MM.1S (cell line): Measurements from ENCODE around the gene NANS.

Source experiments
- EZH2 ChIP-seq: fragments of 300-600 bp; sonication (generic); optimal IDR thresholded peaks from 2 replicates; pipeline ENCODE3; 2017; ENCODE audit warnings: low read depth, mild to moderate bottlenecking, antibody characterized with exemption, low read length, mixed read lengths
- EZH2phosphoT487 ChIP-seq: fragments of 300-600 bp; sonication (generic); IDR thresholded peaks from 2 replicates; pipeline ENCODE4 v1.6.1; 2018; ENCODE audit warnings: antibody characterized with exemption, low read length
- TF ChIP-seq, protein P1 (sequence below): fragments of 300-600 bp; sonication (generic); IDR thresholded peaks from 2 replicates; pipeline ENCODE4 v1.5.1; 2016; ENCODE audit warnings: antibody characterized with exemption, low read length, mixed read lengths

DNA sequence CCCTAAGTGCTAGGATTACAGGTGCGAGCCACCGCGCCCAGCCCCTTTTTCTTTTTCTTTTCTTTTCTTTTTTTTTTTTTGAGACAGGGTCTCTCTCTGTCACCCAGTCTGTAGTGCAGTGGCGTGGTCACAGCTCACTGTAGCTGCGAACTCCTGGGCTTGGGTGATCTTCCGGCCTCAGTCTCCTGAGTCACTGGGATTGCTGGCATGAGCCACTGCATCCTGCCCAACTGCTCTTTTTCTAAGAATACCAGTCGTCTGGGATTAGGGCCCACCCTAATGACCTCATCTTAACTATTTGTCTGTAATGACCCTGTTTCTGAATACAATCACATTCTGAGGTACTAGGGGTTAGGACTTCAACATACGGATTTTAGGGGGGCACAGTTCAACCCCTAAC, 34.1 kb upstream of the NANS start:
- TF ChIP-seq EZH2, result no peak
- TF ChIP-seq, protein P1, sequence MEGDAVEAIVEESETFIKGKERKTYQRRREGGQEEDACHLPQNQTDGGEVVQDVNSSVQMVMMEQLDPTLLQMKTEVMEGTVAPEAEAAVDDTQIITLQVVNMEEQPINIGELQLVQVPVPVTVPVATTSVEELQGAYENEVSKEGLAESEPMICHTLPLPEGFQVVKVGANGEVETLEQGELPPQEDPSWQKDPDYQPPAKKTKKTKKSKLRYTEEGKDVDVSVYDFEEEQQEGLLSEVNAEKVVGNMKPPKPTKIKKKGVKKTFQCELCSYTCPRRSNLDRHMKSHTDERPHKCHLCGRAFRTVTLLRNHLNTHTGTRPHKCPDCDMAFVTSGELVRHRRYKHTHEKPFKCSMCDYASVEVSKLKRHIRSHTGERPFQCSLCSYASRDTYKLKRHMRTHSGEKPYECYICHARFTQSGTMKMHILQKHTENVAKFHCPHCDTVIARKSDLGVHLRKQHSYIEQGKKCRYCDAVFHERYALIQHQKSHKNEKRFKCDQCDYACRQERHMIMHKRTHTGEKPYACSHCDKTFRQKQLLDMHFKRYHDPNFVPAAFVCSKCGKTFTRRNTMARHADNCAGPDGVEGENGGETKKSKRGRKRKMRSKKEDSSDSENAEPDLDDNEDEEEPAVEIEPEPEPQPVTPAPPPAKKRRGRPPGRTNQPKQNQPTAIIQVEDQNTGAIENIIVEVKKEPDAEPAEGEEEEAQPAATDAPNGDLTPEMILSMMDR, result no peak
- TF ChIP-seq EZH2phosphoT487, result no peak
